ENCODE measurements around the gene CCNF.

Gene CCNF

GRCh38 chr16:2501946-2502895 is 73.0 kb downstream of the CCNF start:
- DNase-seq (ENCODE audit: low read depth) = no peak

- DNase-seq (ENCODE audit: low read depth) = no peak
Observed at GRCh38 chr16:2505695-2506094, 76.4 kb downstream of the CCNF start.

GRCh38 chr16:2507052-2507659 is 77.9 kb downstream of the CCNF start:
- no peak for DNase-seq (ENCODE audit: low read depth)

GRCh38 chr16:2507665-2508064 is 78.4 kb downstream of the CCNF start:
- no peak for DNase-seq (ENCODE audit: low read depth)
